ENCODE results near the gene NCF2. TPM values are rescaled to one million over a fixed set of nuclear protein-coding genes. Genes with fewer than 3 reads are reported as not detected.
A peak's percentile ranks its signal among the peaks of the same experiment; 100 is the strongest.
"Not testable (repeated sequence)": the region's sequence is repeated elsewhere in the genome, so short reads cannot be mapped to it uniquely, and the experiment has no call there.

Gene NCF2
- total RNA-seq, 4 donors from 2014 or later: 5.2 to 26.0 (median 9.5) TPM

GRCh38 chr1:183632964-183633363 lies 42.7 kb upstream of the NCF2 start:
- H3K4me1 ChIP-seq: peaks cover 29 to 62% (median 60%) of the 10 kb centered on the region in 4 donors
- H3K27me3 ChIP-seq: no peaks in the 10 kb centered on the region
- H3K27ac ChIP-seq (replicated peaks in 1 of 4): peak overlapping the region; percentile 97 to 99 (median 98)
- TF ChIP-seq POLR2A (IDR thresholded peaks at IDR 0.05; ENCODE audit: low read depth) (no peak), EP300 (IDR thresholded peaks at IDR 0.05) (no peak), CTCF (IDR thresholded peaks at IDR 0.05) (no peak), POLR2AphosphoS5 (IDR thresholded peaks at IDR 0.05) (no peak)
- H3K9me3 ChIP-seq: no peaks in the 10 kb centered on the region
- 30% methylated on average over 1 of the region's 1 CpG for WGBS
- H3K36me3 ChIP-seq: peaks cover 16 to 33% (median 22%) of the 10 kb centered on the region in 4 donors
- peak overlapping the region; percentile 90 to 95 (median 94) for H3K4me3 ChIP-seq
- intact Hi-C loops (cut with DNase I): loop anchor here (5.0 to 10.0 kb wide), 2 partner anchors 161 to 1238 kb away; partner anchors contain the start of genes GLUL and SMG7
- no peak for DNase-seq (ENCODE audit: extremely low spot score)

GRCh38 chr1:183632114-183632513 lies 41.9 kb upstream of the NCF2 start:
- H3K27ac ChIP-seq (replicated peaks in 1 of 4): peak overlapping the region; percentile 97 to 99 (median 98)
- H3K27me3 ChIP-seq: no peaks in the 10 kb centered on the region
- peaks cover 16 to 40% (median 26%) of the 10 kb centered on the region in 4 donors for H3K36me3 ChIP-seq
- peaks cover 32 to 70% (median 66%) of the 10 kb centered on the region in 4 donors for H3K4me1 ChIP-seq
- H3K9me3 ChIP-seq: no peaks in the 10 kb centered on the region
- intact Hi-C loops (cut with DNase I): loop anchor here (5.0 to 10.0 kb wide), 2 partner anchors 160 to 1237 kb away; partner anchors contain the start of genes GLUL and SMG7
- 46% methylated on average over 2 of the region's 2 CpGs for WGBS
- TF ChIP-seq POLR2AphosphoS5 (IDR thresholded peaks at IDR 0.05): peak in 1 of 2 donors; percentile 55
- TF ChIP-seq CTCF (IDR thresholded peaks at IDR 0.05): no peak
- no peak for TF ChIP-seq EP300 (IDR thresholded peaks at IDR 0.05)
- peak overlapping the region; percentile 90 to 95 (median 94) for H3K4me3 ChIP-seq
- DNase-seq (ENCODE audit: extremely low spot score): no peak

- Histone ChIP-seq H3K36me3 (peaks cover 17 to 46% (median 27%) of the 10 kb centered on the region in 4 donors), H3K27me3 (no peaks in the 10 kb centered on the region), H3K9me3 (no peaks in the 10 kb centered on the region), H3K4me3 (peak overlapping the region; percentile 90 to 95 (median 94)), H3K27ac (replicated peaks in 1 of 4) (peak overlapping the region; percentile 97 to 99 (median 98)), H3K4me1 (peaks cover 43 to 76% (median 72%) of the 10 kb centered on the region in 4 donors)
- intact Hi-C loops (cut with DNase I): loop anchor here (5.0 to 10.0 kb wide), 2 partner anchors 158 to 1236 kb away; partner anchors contain the start of genes GLUL and SMG7
- no peak for DNase-seq (ENCODE audit: extremely low spot score)
- WGBS: 27% methylated on average over 2 of the region's 2 CpGs
- TF ChIP-seq EP300 (IDR thresholded peaks at IDR 0.05) (no peak), CTCF (IDR thresholded peaks at IDR 0.05) (no peak), POLR2A (IDR thresholded peaks at IDR 0.05; ENCODE audit: low read depth) (no peak)
Observed at GRCh38 chr1:183630748-183631147, 40.5 kb upstream of the NCF2 start.

- Histone ChIP-seq H3K36me3 (peaks cover 18 to 67% (median 44%) of the 10 kb centered on the region in 4 donors), H3K4me1 (peaks cover 47 to 89% (median 80%) of the 10 kb centered on the region in 4 donors), H3K9me3 (no peaks in the 10 kb centered on the region), H3K4me3 (no peak overlapping the region), H3K27ac (replicated peaks in 1 of 4) (peak overlapping the region in 1 of 4 donors; percentile 21), H3K27me3 (no peaks in the 10 kb centered on the region)
- DNase-seq (ENCODE audit: extremely low spot score): no peak
- intact Hi-C loops (cut with DNase I): no loop called here
- TF ChIP-seq EP300 (IDR thresholded peaks at IDR 0.05) (no peak), POLR2AphosphoS5 (IDR thresholded peaks at IDR 0.05) (no peak), POLR2A (IDR thresholded peaks at IDR 0.05; ENCODE audit: low read depth) (no peak), CTCF (IDR thresholded peaks at IDR 0.05) (no peak)
Observed at GRCh38 chr1:183628537-183628936, 38.3 kb upstream of the NCF2 start.

GRCh38 chr1:183626236-183626635 lies 36.0 kb upstream of the NCF2 start:
- H3K9me3 ChIP-seq; H3K4me3 ChIP-seq; H3K27me3 ChIP-seq; DNase-seq (ENCODE audit: extremely low spot score); intact Hi-C loops (cut with DNase I): not testable (repeated sequence)
- peak overlapping the region; percentile 14 to 56 (median 47) for H3K27ac ChIP-seq (replicated peaks in 1 of 4)
- peaks cover 30 to 82% (median 70%) of the 10 kb centered on the region in 4 donors for H3K4me1 ChIP-seq
- 23% methylated on average over 3 of the region's 3 CpGs for WGBS
- H3K36me3 ChIP-seq: peaks cover 18 to 71% (median 46%) of the 10 kb centered on the region in 4 donors

Data from esophagus muscularis mucosa (tissue), 4 donors.